K562 (cell line): ENCODE results near the gene BTG2. TPM values are rescaled to one million over a fixed set of nuclear protein-coding genes. Genes with fewer than 3 reads are reported as not detected.

Source experiments
- ATAC-seq: fragments of 200-7000 bp; cut with Tn5 transposase; 3 replicates; pipeline ENCODE4 v1.9.1; 2020; ENCODE audit warnings: moderate library complexity
- BruUV-seq: library from RNA; stranded (reverse); fragments of 400-500 nt; replicated peaks from 2 replicates; lab custom pipeline; 2021; lab: Mats Ljungman, UMichigan
- CTCF ChIA-PET: fragments of 300-600 bp; formaldehyde crosslinking; extraction: SDS; loops from one replicate; lab custom pipeline; 2021; ENCODE audit warnings: low intra/inter-chr PET ratio; lab: Yijun Ruan, JAX
- POLR2A ChIA-PET: fragments of 300-600, 350-650 bp; sonication (Branson Sonifier 250); formaldehyde crosslinking; extraction: SDS; loops from one replicate; lab custom pipeline; 2021; ENCODE audit warnings: antibody characterized with exemption, inconsistent platforms; lab: Yijun Ruan, JAX
- DNase-seq, 4 experiments: peaks; one replicate each; pipeline versions ENCODE4 v3.0.0 to v3.0.0-alpha.2; 2011 to 2018; ENCODE audit warnings: low spot score in 3 of 4, mixed read lengths in 3 of 4; ENCODE audit errors: extremely low read depth in 1 of 4
- FAIRE-seq: peaks from 2 replicates; lab custom pipeline; 2011; peaks lifted over from hg19 to GRCh38; lab: Jason Lieb, UNC
- H2AFZ ChIP-seq: 2 replicates; pipeline ENCODE4 v1.6.0; 2011; ENCODE audit warnings: low read depth, low read length, control low read depth, inconsistent platforms
- H3K27ac ChIP-seq: fragments of 200-600 bp; 3 replicates; pipeline ENCODE4 v1.8.0; 2011; ENCODE audit warnings: low read depth, mild to moderate bottlenecking, control low read depth, inconsistent platforms, low read length, moderate library complexity, mixed read lengths; ENCODE audit errors: extremely low read depth
- H3K27me3 ChIP-seq, 2 experiments: fragments of 300-600 bp in 1 of 2; 2 replicates in 1 of 2; 3 replicates in 1 of 2; pipeline versions ENCODE4 v1.6.0 to v1.8.0; 2011; ENCODE audit warnings: inconsistent platforms in 2 of 2, low read length in 2 of 2, mild to moderate bottlenecking in 1 of 2, mixed read lengths in 1 of 2, moderate library complexity in 1 of 2; ENCODE audit not compliant: control insufficient read depth in 2 of 2, insufficient read depth in 2 of 2
- H3K36me3 ChIP-seq: fragments of 300-600 bp; 3 replicates; pipeline ENCODE4 v1.8.0; 2011; ENCODE audit warnings: mild to moderate bottlenecking, low read length, inconsistent platforms; ENCODE audit not compliant: control insufficient read depth, insufficient read depth
- H3K4me1 ChIP-seq, 2 experiments: fragments of 200-600 bp in 1 of 2; replicated peaks in 1 of 2; 2 replicates in 1 of 2; 3 replicates in 1 of 2; pipeline versions ENCODE4 v1.5.1 to v1.8.0; 2011; ENCODE audit warnings: inconsistent platforms in 2 of 2, low read length in 2 of 2, mild to moderate bottlenecking in 1 of 2, mixed read lengths in 1 of 2, moderate library complexity in 1 of 2; ENCODE audit not compliant: control insufficient read depth in 2 of 2, insufficient read depth in 2 of 2
- H3K4me2 ChIP-seq: 2 replicates; pipeline ENCODE4 v1.6.1; 2011; ENCODE audit warnings: low read length, control low read depth, inconsistent platforms, mixed read lengths; ENCODE audit not compliant: insufficient read depth
- H3K4me3 ChIP-seq: fragments of 200-600 bp; sonication (generic), shearing (Covaris generic); 2 replicates; pipeline ENCODE4 v1.5.1; 2016; ENCODE audit warnings: control low read depth, inconsistent platforms
- H3K79me2 ChIP-seq: fragments of 200-600 bp; 3 replicates; pipeline ENCODE4 v1.8.0; 2011; ENCODE audit warnings: low read length, inconsistent platforms; ENCODE audit not compliant: control insufficient read depth, insufficient read depth
- H3K9ac ChIP-seq, 2 experiments: 2 replicates each; pipeline versions ENCODE4 v1.6.0 to v1.6.1; 2011; ENCODE audit warnings: low read depth in 2 of 2, low read length in 2 of 2, control low read depth in 1 of 2, inconsistent platforms in 1 of 2, mild to moderate bottlenecking in 1 of 2, mixed read lengths in 1 of 2; ENCODE audit not compliant: insufficient read depth in 1 of 2
- H3K9me1 ChIP-seq: one replicate; pipeline ENCODE4 v1.6.0; 2011; ENCODE audit warnings: inconsistent platforms, mild to moderate bottlenecking, low read length, moderate library complexity; ENCODE audit not compliant: control insufficient read depth, insufficient read depth
- H3K9me3 ChIP-seq: replicated peaks from 2 replicates; pipeline ENCODE4 v1.5.1; 2011; ENCODE audit warnings: low read depth, low read length, inconsistent platforms; ENCODE audit not compliant: control insufficient read depth, insufficient read depth
- H4K20me1 ChIP-seq: replicated peaks from 2 replicates; pipeline ENCODE4 v1.6.1; 2011; ENCODE audit warnings: low read length, inconsistent platforms, mixed read lengths; ENCODE audit not compliant: control insufficient read depth, insufficient read depth
- ARID1B ChIP-seq: fragments of 450-650 bp; IDR thresholded peaks from 2 replicates; pipeline ENCODE4 v1.6.1; 2016; ENCODE audit warnings: antibody characterized with exemption, mild to moderate bottlenecking, inconsistent platforms
- CHD1 ChIP-seq: fragments of 200-600 bp; sonication (generic); IDR thresholded peaks from one replicate; pipeline ENCODE4 v1.6.1; 2012; ENCODE audit warnings: mild to moderate bottlenecking, moderate library complexity, low read length, inconsistent platforms
- ERF ChIP-seq: fragments of 450-650 bp; formaldehyde crosslinking; IDR thresholded peaks from 2 replicates; pipeline ENCODE4 v1.4.0; 2020; ENCODE audit warnings: mild to moderate bottlenecking, mixed read lengths
- FOXM1 ChIP-seq, 2 experiments: fragments of 450-650 bp in 1 of 2; sonication (generic) in 1 of 2; formaldehyde crosslinking in 1 of 2; IDR thresholded peaks; 2 replicates each; pipeline versions ENCODE4 v1.6.1 to v1.9.0; 2017 to 2022; ENCODE audit warnings: low read depth in 2 of 2, mild to moderate bottlenecking in 2 of 2, missing genetic modification reagents in 1 of 2, moderate library complexity in 1 of 2
- HDAC8 ChIP-seq: fragments of 450-650 bp; IDR thresholded peaks from 2 replicates; pipeline ENCODE4 v1.6.1; 2016; ENCODE audit warnings: mild to moderate bottlenecking, missing genetic modification characterization, moderate library complexity, missing compliant biosample characterization
- HDGF ChIP-seq: fragments of 450-650 bp; IDR thresholded peaks from 2 replicates; pipeline ENCODE4 v1.6.1; 2016
- HSF4 ChIP-seq: fragments of 250-450 bp; sonication (Bioruptor Pico); IDR thresholded peaks from 2 replicates; pipeline ENCODE4 v2.1.2; 2022; ENCODE audit warnings: mild to moderate bottlenecking, moderate library complexity, borderline replicate concordance
- KLF13 ChIP-seq: fragments of 450-650 bp; IDR thresholded peaks from 2 replicates; pipeline ENCODE4 v1.6.1; 2016; ENCODE audit warnings: missing genetic modification characterization, low read depth, mild to moderate bottlenecking, missing compliant biosample characterization, moderate library complexity, borderline replicate concordance
- MEF2D ChIP-seq: conservative IDR thresholded peaks from 2 replicates; pipeline ENCODE4 v1.6.1; 2016; ENCODE audit warnings: low read depth, missing genetic modification characterization, missing compliant biosample characterization
- MEIS2 ChIP-seq: fragments of 450-650 bp; IDR thresholded peaks from 2 replicates; pipeline ENCODE4 v1.6.1; 2014; ENCODE audit warnings: mild to moderate bottlenecking; ENCODE audit not compliant: partially characterized antibody
- NR2C2 ChIP-seq, 2 experiments: fragments of 200-800 bp in 1 of 2; sonication (Bioruptor generic) in 1 of 2; sonication (generic) in 1 of 2; formaldehyde crosslinking in 1 of 2; IDR thresholded peaks; 2 replicates each; pipeline versions ENCODE4 v1.6.1 to v1.8.0; 2016 to 2022; ENCODE audit warnings: mild to moderate bottlenecking in 1 of 2, missing compliant biosample characterization in 1 of 2, missing genetic modification characterization in 1 of 2, missing genetic modification reagents in 1 of 2
- NR4A1 ChIP-seq, 2 experiments: fragments of 250-450 bp in 1 of 2; fragments of 450-650 bp in 1 of 2; sonication (Bioruptor Pico) in 1 of 2; IDR thresholded peaks; 2 replicates each; pipeline versions ENCODE4 v1.4.0 to v1.6.1; 2016 to 2020; ENCODE audit warnings: mild to moderate bottlenecking in 2 of 2, missing compliant biosample characterization in 1 of 2, missing genetic modification characterization in 1 of 2, moderate library complexity in 1 of 2
- RFX1 ChIP-seq: fragments of 450-650 bp; IDR thresholded peaks from 2 replicates; pipeline ENCODE4 v1.6.1; 2016; ENCODE audit warnings: mild to moderate bottlenecking, moderate library complexity
- VEZF1 ChIP-seq: fragments of 200-800 bp; sonication (Bioruptor generic); IDR thresholded peaks from 2 replicates; pipeline ENCODE4 v1.6.1; 2017; ENCODE audit warnings: missing genetic modification characterization, missing compliant biosample characterization
- ZC3H8 ChIP-seq: fragments of 450-650 bp; IDR thresholded peaks from 2 replicates; pipeline ENCODE4 v1.6.1; 2017
- ZNF217 ChIP-seq: sonication (generic); formaldehyde crosslinking; IDR thresholded peaks from 2 replicates; pipeline ENCODE4 v1.8.0; 2022; ENCODE audit warnings: mild to moderate bottlenecking, missing genetic modification reagents
- WGBS: fragments of 100-300 bp; shearing (Covaris generic); methylation state at CpG from one replicate; pipeline ENCODE4 v1.1.6; 2016; ENCODE audit warnings: low coverage, mixed read lengths; ENCODE audit not compliant: insufficient coverage; ENCODE audit errors: missing lambda C conversion rate; 5-methylcytosine and 5-hydroxymethylcytosine counted together
- in situ Hi-C: fragments of 300-500 bp; cut with MboI; formaldehyde crosslinking; loops from 4 replicates; pipeline ENCODE4 v1.15.0; 2018; ENCODE audit warnings: inconsistent platforms, mixed read lengths
- intact Hi-C: fragments of 100-400 bp; cut with micrococcal nuclease; formaldehyde crosslinking; loops from 2 replicates; pipeline ENCODE4 v1.14.2; 2022
- polyA plus RNA-seq, 8 experiments: library from polyadenylated mRNA; depleted of rRNA in 4 of 8; stranded (reverse) in 5 of 8; unstranded in 3 of 8; fragments of >200 nt; fragmentation: Nextera tagmentation in 2 of 8; fragmentation: Illumina TruSeq in 1 of 8; extraction: Ambion mirVana in 2 of 8; extraction: Trizol in 1 of 8; gene quantifications; 2 replicates each; pipeline versions ENCODE4 v1.2.1 to v1.2.3, GENCODE V29; 2011 to 2014; ENCODE audit warnings: inconsistent platforms in 1 of 8, missing spikeins in 1 of 8
- total RNA-seq, 7 experiments: library from RNA; depleted of rRNA in 6 of 7; stranded (reverse); fragments of >200 nt in 6 of 7; fragmentation: Illumina TruSeq in 2 of 7; extraction: Trizol in 2 of 7; gene quantifications; 2 replicates each; pipeline versions ENCODE4 v1.2.1 to v1.2.3, GENCODE V29; 2011 to 2021; ENCODE audit warnings: low replicate concordance in 1 of 7
- TF ChIP-seq, protein P1 (sequence below), 2 experiments: IDR thresholded peaks; 2 replicates each; pipeline ENCODE4 v1.6.1; 2011; ENCODE audit warnings: borderline replicate concordance in 1 of 2, control low read depth in 1 of 2, low read depth in 1 of 2, low read length in 1 of 2, mild to moderate bottlenecking in 1 of 2, mixed read lengths in 1 of 2, moderate library complexity in 1 of 2; ENCODE audit not compliant: insufficient read depth in 1 of 2, insufficient read length in 1 of 2, poor library complexity in 1 of 2, severe bottlenecking in 1 of 2; ENCODE audit errors: extremely low read depth in 1 of 2
- TF ChIP-seq, protein P2 (sequence below), 2 experiments: fragments of 450-650 bp; conservative IDR thresholded peaks; 2 replicates each; pipeline ENCODE4 v1.6.1; 2017; ENCODE audit warnings: mild to moderate bottlenecking in 2 of 2, moderate library complexity in 2 of 2

Gene BTG2
- total and polyA plus RNA-seq, 9 of the 15 experiments (the other 6 are each of a cell fraction or from before 2014, with no cell fraction given) = 2.3 to 41.9 (median 8.7) TPM

- Histone ChIP-seq H3K9ac (no peak overlapping the region), H4K20me1 (0 out of 2 replicates have a peak, but pooled peaks cover 8% of the 10 kb centered on the region), H3K4me3 (no peak overlapping the region), H3K27ac (no peak overlapping the region), H2AFZ (no peak overlapping the region), H3K4me1 (no peaks in the 10 kb centered on the region), H3K9me1 (no peaks in the 10 kb centered on the region), H3K36me3 (no peaks in the 10 kb centered on the region), H3K4me2 (no peak overlapping the region), H3K27me3 (peaks cover 27 to 48% of the 10 kb centered on the region in 2 experiments), H3K79me2 (no peaks in the 10 kb centered on the region), H3K9me3 (no peaks in the 10 kb centered on the region)
- WGBS = under 1% methylated on average over 8 of the region's 8 CpGs
- BruUV-seq = no TSS peak
- TF ChIP-seq RFX1 (no peak), VEZF1 (CRISPR knock-in tag) (no peak), HDAC8 (tag) (no peak), CHD1 (no peak), KLF13 (tag) (no peak), ARID1B (no peak), ZNF217 (no peak), MEF2D (tag) (no peak), ERF (CRISPR knock-in tag) (no peak), ZC3H8 (no peak), NR4A1 (CRISPR knock-in tag; IDR thresholded peaks at IDR 0.05) (no peak), NR4A1 (tag; IDR thresholded peaks at IDR 0.05) (no peak), FOXM1 (IDR thresholded peaks at IDR 0.05; ENCODE audit: low read depth) (no peak), FOXM1 (CRISPR knock-in tag; IDR thresholded peaks at IDR 0.05; ENCODE audit: low read depth) (no peak), NR2C2 (CRISPR knock-in tag; IDR thresholded peaks at IDR 0.05) (no peak), NR2C2 (tag; IDR thresholded peaks at IDR 0.05) (no peak), MEIS2 (no peak), HDGF (no peak), HSF4 (CRISPR knock-in tag) (no peak)
- TF ChIP-seq, protein P1, sequence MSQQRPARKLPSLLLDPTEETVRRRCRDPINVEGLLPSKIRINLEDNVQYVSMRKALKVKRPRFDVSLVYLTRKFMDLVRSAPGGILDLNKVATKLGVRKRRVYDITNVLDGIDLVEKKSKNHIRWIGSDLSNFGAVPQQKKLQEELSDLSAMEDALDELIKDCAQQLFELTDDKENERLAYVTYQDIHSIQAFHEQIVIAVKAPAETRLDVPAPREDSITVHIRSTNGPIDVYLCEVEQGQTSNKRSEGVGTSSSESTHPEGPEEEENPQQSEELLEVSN (IDR thresholded peaks at IDR 0.05; ENCODE audit: borderline replicate concordance in 1 of 2, extremely low read depth in 1 of 2, insufficient read depth in 1 of 2, insufficient read length in 1 of 2, low read depth in 1 of 2, low read length in 1 of 2, poor library complexity in 1 of 2, severe bottlenecking in 1 of 2) = no peak
- TF ChIP-seq, protein P2, sequence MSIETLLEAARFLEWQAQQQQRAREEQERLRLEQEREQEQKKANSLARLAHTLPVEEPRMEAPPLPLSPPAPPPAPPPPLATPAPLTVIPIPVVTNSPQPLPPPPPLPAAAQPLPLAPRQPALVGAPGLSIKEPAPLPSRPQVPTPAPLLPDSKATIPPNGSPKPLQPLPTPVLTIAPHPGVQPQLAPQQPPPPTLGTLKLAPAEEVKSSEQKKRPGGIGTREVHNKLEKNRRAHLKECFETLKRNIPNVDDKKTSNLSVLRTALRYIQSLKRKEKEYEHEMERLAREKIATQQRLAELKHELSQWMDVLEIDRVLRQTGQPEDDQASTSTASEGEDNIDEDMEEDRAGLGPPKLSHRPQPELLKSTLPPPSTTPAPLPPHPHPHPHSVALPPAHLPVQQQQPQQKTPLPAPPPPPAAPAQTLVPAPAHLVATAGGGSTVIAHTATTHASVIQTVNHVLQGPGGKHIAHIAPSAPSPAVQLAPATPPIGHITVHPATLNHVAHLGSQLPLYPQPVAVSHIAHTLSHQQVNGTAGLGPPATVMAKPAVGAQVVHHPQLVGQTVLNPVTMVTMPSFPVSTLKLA (conservative IDR thresholded peaks at IDR 0.05) = no peak
- FAIRE-seq (no peak), ATAC-seq (no peak), DNase-seq (no peak)
- ChIA-PET CTCF (no interaction called here), POLR2A (interaction anchor here (0.6 to 1.1 kb wide), 7 partner anchors 14 to 101 kb away, joined by 3 to 4 read pairs (median 3); no protein-coding TSS in a partner anchor)
- intact Hi-C loops (no loop called here), in situ Hi-C loops (loop anchor here (5.0 kb wide), 1 partner anchor 349 kb away; no protein-coding TSS in a partner anchor)
Observed at GRCh38 chr1:203353486-203353885, 48.2 kb downstream of the BTG2 start.
